Measurements from ENCODE around the gene SPATA24.
"Not testable (repeated sequence)": the region's sequence is repeated elsewhere in the genome, so short reads cannot be mapped to it uniquely, and the experiment has no call there.

SPATA24 gene

GRCh38 chr5:139394123-139394653, 9.7 kb downstream of the SPATA24 start:
- DNase-seq: no peak

DNA sequence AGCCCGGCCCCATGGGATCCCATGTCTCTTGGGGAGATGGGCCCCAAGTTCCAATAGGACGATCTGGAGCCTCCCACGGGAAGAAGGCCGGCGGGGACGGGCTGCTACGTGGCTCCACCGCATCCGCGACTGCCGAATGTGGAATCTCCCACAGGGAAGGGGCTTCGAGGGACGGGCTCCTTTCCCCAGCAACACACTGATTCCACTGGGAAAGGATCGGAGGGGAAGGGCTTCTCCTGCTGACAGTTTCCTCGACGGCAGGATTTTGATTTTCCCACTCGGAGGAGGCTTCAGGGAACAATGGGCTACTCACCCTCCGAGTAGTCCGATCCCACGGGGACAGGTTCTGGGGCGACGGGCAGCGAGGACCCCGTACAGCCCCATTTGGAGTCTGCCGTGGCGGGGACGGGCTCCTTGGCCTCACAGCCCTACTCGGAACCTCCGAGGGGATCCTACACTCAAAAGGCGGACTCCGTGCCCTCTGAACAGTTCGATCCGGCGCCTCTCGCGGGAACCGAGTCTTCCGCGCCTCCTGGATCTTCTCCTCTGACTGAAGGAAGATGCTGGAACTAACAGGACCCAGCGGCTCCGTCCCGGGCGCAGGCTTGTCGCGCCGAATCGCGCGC, 10.3 kb downstream of the SPATA24 start:
- DNase-seq: no peak

- DNase-seq: peak; percentile 37 to 83
Observed at GRCh38 chr5:139392678-139393496, 11.0 kb downstream of the SPATA24 start.

- peak in 1 of 2 experiments; percentile 48 for DNase-seq
Observed at GRCh38 chr5:139392324-139392677, 11.6 kb downstream of the SPATA24 start.

DNA sequence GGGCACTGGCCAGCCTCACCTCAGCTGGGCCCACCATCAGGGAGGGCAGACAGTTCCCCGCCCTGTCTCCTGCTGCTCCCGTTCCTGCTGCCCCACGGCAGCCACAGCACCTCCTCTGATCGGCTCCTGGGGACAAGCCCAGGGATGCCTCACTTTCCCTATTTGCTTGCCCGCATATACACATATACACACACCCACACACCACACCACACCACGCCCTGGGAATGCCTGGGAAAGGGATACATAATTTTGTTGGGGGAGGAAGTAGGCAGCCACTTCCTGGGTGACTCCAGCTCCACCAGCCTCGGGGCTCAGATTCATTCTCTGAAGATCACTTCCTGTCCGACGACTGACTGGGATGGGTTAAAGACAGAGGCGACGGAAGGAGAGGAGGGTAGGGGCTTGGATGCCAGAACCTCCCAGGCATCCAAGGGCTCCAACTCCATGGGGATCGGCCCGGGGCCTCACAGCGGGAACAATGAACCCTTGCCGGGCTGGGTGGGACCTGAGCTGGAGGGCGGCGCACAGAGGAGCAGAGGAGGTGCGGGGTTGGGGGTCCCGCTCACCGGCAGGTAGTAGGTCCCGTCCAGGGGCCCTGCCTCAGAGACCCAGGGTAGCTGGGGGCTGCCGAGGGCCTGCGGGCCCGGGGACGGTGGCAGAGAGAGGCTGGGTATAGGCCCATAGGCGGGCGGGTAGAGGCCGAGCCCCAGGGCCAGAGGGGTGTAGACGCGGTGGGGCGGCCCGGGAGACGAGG, 12.1 kb downstream of the SPATA24 start:
- DNase-seq: peak; percentile 67 to 76

GRCh38 chr5:139390639-139391569, 13.0 kb downstream of the SPATA24 start:
- DNase-seq: no peak

DNA sequence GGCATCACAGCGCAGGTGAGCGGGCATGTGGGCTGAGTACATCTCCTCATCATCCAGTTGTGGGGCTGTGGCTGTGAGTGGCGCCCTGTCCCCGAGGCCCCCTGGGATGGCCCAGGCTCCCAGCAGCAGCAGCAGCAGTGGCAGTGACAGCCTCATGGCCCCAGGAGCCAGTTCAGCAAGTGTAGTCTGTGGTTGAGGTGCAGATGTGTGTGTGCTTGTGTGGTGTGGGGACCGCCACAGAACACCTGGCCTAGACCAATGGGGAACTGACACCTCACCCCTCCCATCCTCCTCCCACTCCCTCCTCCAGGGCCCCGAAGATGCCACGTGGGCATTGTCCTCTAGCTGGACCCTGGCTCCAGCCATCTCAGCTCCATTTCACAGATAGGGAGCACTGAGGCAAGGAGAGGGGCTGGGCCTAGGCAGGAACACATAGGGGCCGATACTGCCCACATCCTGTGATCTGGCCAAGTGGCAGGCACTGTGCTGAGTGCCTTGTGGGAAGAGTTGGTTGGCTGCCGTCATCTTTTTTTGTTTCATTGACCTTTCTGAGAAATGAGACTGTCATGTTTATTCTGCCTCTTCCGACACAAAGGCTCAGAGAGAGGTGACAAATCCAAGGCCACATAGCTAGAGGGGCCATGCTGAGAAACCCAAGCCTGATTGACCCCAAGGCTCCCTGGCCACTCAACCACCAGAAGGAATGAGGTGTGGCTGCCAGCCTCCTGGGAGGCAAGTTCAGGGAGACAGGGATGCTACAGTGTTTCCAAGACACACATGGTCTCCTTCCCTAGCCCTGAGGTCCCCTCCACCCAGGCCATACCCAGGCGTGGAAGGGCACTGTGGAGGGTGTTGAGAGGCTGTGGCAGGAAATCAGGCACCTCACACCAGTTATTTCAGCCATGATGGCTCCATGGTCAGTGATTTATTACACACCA, 13.9 kb downstream of the SPATA24 start, which contains the start of gene MZB1:
TSS of gene MZB1 (minus strand) at position 213 of the 938 bp plus-strand sequence. CDS start at position 156, 57 bp downstream.
- DNase-seq: no peak

- no peak for DNase-seq
Observed at GRCh38 chr5:139388198-139388821, 15.6 kb downstream of the SPATA24 start.

GRCh38 chr5:139387611-139388197, 16.2 kb downstream of the SPATA24 start:
- no peak for DNase-seq

GRCh38 chr5:139386956-139387355, 16.9 kb downstream of the SPATA24 start:
- DNase-seq: not testable (repeated sequence)

DNA sequence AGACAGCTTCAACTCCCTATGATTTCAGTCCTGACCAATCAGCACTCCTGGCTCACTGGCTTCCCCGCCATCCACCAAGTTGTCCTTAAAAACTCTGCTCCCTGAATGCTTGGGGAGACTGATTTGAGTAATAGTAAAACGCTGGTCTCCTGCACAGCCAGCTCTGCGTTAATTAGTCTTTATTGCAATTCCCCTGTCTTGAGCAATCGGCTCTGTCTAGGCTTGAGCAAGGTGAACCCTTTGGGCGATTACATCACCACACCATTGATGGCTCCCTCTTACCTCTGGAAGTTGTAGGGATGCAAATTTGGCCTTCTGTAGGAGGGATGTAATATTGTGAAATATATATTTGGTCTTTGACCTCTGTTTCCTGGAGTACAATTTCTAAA, 17.8 kb downstream of the SPATA24 start:
- no peak for DNase-seq

- DNase-seq: no peak
Observed at GRCh38 chr5:139385061-139386049, 18.5 kb downstream of the SPATA24 start.

DNA sequence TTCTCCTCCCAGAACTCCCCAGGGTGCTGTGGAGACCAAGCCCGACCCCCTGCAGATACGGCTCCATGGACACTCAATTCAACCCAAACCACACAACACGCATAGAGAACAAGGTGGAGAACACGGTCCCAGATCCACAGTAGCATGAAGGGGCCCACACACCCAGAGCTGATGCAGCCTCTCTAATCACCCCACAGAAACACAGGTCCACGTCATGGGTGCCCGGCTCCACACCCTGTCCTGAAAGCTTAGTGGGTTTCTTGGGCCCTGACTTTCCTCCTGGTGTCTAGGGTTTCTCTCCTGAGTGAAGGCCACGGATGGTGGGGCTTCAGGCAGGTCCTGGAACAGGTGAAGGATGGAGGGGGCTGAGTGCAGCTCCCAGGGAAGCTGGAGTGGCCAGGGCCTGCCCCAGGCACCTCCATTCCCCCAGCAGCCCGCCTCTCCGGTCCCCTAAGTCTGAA, 19.3 kb downstream of the SPATA24 start:
- DNase-seq: no peak

DNA sequence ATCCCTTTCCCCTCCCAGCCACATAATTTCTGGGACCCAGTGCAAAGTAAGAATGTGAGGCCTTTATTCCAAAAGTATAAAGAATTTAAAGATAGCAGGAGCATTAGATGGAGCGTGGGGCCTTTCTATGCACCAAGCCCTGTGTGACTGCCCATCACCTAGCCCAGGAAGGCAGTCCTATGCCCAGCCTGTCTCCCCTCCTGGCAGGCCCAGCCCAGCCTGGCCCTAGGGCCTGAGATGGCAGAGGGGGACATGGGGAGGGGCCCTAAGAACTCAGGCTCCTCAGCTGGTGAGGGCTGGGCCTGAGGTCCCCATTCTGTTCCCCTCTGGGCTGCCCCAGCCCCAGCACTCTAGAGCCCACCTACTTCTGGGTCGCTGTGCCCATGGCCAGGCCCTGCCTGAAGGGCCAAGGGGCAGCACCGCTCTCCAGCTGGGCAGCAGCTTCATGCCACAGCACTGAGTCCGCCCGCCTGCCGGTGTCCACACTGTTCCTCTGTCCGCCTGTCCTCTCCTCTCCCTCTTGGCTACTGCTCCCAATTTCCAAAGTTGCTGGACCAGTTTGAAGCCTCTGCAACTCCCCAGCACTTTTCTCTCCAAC, 19.8 kb downstream of the SPATA24 start:
- DNase-seq: no peak

DNA sequence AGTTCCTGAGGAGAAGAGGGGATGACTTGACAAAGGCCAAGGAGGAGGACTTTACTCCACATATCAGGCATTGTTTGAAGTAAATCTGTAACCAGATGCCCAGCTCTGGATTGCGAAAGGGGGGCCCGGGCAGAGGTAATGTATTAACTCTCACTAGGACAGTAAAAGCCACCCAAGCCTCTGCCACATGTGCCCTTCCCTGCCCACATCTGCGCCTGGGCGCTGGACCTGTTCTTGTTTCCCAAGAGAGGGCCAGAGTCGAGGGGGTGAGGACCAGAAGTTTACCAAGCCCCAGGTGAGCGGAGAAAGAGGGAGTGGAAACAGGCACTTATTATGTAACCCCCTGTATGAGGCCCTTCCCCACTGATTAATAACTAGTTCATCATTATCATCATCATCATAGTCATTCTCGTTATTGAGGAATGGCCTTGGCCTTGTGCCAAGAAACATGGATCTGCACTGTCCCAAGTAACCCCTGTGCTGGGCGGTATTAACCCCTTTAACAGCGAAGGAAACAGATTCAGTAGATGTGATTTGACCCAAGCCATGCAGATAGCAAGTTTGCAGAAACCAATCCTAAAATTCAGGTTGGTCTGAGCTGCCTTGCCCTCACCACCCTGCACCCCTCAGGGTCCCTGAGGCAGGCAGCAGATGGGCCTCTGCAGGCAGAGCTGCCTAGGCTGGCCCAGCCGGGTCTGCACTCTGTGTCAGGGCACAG, 20.5 kb downstream of the SPATA24 start, which contains the start of gene SLC23A1:
TSS of gene SLC23A1 (minus strand) at position 23 of the 718 bp plus-strand sequence. CDS start 44 bp downstream, outside the sequence.
- DNase-seq: no peak

DNA sequence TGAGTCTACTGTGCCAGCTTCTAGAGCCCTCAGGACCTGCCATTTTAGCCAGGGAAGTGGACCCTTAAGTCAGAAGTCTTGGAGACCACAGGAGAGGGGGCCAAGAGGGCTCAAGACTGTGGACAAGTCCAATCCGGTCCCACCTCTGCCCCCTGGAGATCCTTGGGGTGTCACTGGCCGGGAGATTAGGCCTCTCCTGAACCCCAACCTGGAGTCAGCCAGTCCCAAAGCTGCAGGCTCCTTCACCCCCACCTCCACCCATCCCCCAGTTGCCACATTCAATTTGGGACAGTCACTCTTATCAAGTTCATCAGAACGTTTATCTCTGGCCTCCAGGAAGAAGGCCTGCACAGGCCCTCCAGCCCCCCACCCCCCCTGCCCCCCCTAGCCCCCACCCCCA, 21.1 kb downstream of the SPATA24 start:
- no peak for DNase-seq
